ENCODE measurements around the gene COMMD7.

The COMMD7 gene

DNA sequence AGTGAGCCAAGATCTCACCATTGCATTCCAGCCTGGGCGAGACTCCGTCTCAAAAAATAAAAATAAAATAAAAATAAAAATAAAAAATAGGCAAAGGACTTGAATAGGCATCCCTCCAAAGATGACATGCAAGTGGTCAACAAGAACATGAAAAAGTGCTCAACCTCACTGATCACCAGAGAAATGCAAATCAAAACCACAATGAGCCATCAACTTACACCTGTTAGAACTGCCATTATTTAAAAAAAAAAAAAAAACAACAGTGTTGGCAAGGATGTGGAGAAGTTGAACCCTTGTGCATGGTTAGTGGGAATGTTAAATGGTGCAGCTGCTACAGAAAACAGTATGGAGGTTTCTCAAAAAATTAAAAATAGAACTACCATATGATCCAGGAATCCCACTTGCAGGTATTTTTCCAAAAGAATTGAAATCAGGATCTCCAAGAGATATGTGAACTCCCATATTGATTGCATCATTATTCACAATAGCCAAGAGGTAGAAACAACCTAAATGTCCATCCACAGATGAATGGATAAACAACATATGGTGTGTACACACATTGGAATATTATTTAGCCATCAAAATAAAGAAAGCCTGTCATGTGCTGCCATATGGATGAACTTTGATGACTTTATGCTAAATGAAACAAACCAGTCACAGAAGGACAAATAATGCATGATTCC is 72.4 kb downstream of the COMMD7 start:
- Histone ChIP-seq H3K79me1 (replicated peaks; ENCODE audit: low read length, poor library complexity, severe bottlenecking) (no peaks in the 10 kb centered on the region), H3K14ac (ENCODE audit: low read length in 2 of 2) (no peak overlapping the region), H3K27me3 (ENCODE audit: control insufficient read depth in 1 of 2, insufficient read depth in 1 of 2, low read length in 2 of 2) (peaks cover 7 to 8% of the 10 kb centered on the region in 2 experiments), H3K27ac (ENCODE audit: low read length, poor library complexity, severe bottlenecking) (no peak overlapping the region), H2AK5ac (ENCODE audit: low read length, severe bottlenecking) (no peak overlapping the region), H4K8ac (ENCODE audit: low read length) (no peak overlapping the region), H3K9me3 (ENCODE audit: control insufficient read depth, low read length) (no peaks in the 10 kb centered on the region), H3K36me3 (ENCODE audit: control insufficient read depth in 1 of 2, insufficient read depth in 2 of 2, low read depth in 1 of 2, low read length in 2 of 2) (no peaks in the 10 kb centered on the region), H3K4ac (ENCODE audit: low read depth in 1 of 2, low read length in 2 of 2) (no peak overlapping the region), H3K4me3 (ENCODE audit: insufficient read depth in 1 of 2, low read depth in 1 of 2, low read length in 2 of 2) (no peak overlapping the region), H3K18ac (ENCODE audit: low read depth in 1 of 2, low read length in 2 of 2) (no peak overlapping the region), H4K91ac (ENCODE audit: low read length) (no peak overlapping the region), H2AFZ (ENCODE audit: low read depth, low read length) (no peak overlapping the region), H3K4me2 (ENCODE audit: low read length, poor library complexity, severe bottlenecking) (no peak overlapping the region), H3K4me1 (ENCODE audit: control insufficient read depth, insufficient read depth, low read depth, low read length) (peaks cover 2% of the 10 kb centered on the region), H2BK12ac (ENCODE audit: low read length in 2 of 2) (no peak overlapping the region), H3K23ac (ENCODE audit: low read length in 2 of 2) (no peak overlapping the region), H2BK15ac (ENCODE audit: low read depth, poor library complexity, severe bottlenecking) (no peak overlapping the region), H2BK5ac (ENCODE audit: low read depth, low read length, poor library complexity, severe bottlenecking) (no peak overlapping the region), H2BK120ac (ENCODE audit: low read depth, low read length) (no peak overlapping the region), H3K9ac (ENCODE audit: low read length) (no peak overlapping the region)
- no peak for DNase-seq
- WGBS = no CpG with 5 or more reads among the region's 2 CpGs

DNA sequence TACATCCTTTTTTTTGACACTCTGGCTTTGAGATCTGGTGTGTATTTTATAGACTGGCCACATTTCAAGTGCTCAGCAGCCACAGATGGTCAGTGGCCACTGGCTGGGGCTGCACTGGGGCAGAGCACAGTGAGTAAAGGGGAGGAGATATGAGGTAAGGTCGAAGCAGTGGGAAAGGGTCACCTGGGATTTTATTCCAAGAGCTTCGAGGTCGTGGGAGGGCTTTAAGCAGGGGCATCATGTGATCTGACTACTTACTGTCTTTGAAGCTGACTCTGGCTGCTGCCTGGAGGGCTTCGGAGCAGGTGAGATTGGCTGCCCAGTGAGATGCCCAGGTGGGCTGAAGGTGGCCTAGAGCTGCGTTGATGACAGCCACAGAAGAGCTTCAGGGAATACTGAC is 76.2 kb downstream of the COMMD7 start:
- no peak overlapping the region for H3K18ac ChIP-seq (ENCODE audit: low read depth in 1 of 2, low read length in 2 of 2)
- WGBS = 66% methylated on average over 5 of the region's 5 CpGs
- H2BK15ac ChIP-seq (ENCODE audit: low read depth, poor library complexity, severe bottlenecking) = no peak overlapping the region
- H4K8ac ChIP-seq (ENCODE audit: low read length) = no peak overlapping the region
- DNase-seq = no peak
- H2AK5ac ChIP-seq (ENCODE audit: low read length, severe bottlenecking) = no peak overlapping the region
- no peak overlapping the region for H3K23ac ChIP-seq (ENCODE audit: low read length in 2 of 2)
- no peak overlapping the region for H3K9ac ChIP-seq (ENCODE audit: low read length)
- no peaks in the 10 kb centered on the region for H3K9me3 ChIP-seq (ENCODE audit: control insufficient read depth, low read length)
- H3K4me1 ChIP-seq (ENCODE audit: control insufficient read depth, insufficient read depth, low read depth, low read length) = peaks cover 8% of the 10 kb centered on the region
- peak overlapping the region; percentile 61 for H4K91ac ChIP-seq (ENCODE audit: low read length)
- no peak overlapping the region for H2BK12ac ChIP-seq (ENCODE audit: low read length in 2 of 2)
- peak overlapping the region in 1 of 2 experiments; percentile 35 for H3K4ac ChIP-seq (ENCODE audit: low read depth in 1 of 2, low read length in 2 of 2)
- no peak overlapping the region for H3K4me3 ChIP-seq (ENCODE audit: insufficient read depth in 1 of 2, low read depth in 1 of 2, low read length in 2 of 2)
- H3K14ac ChIP-seq (ENCODE audit: low read length in 2 of 2) = no peak overlapping the region
- no peaks in the 10 kb centered on the region for H3K36me3 ChIP-seq (ENCODE audit: control insufficient read depth in 1 of 2, insufficient read depth in 2 of 2, low read depth in 1 of 2, low read length in 2 of 2)
- H3K79me1 ChIP-seq (replicated peaks; ENCODE audit: low read length, poor library complexity, severe bottlenecking) = no peaks in the 10 kb centered on the region
- H3K27ac ChIP-seq (ENCODE audit: low read length, poor library complexity, severe bottlenecking) = no peak overlapping the region
- H2BK5ac ChIP-seq (ENCODE audit: low read depth, low read length, poor library complexity, severe bottlenecking) = no peak overlapping the region
- H2BK120ac ChIP-seq (ENCODE audit: low read depth, low read length) = no peak overlapping the region
- H3K27me3 ChIP-seq (ENCODE audit: control insufficient read depth in 1 of 2, insufficient read depth in 1 of 2, low read length in 2 of 2) = no peaks in the 10 kb centered on the region
- H3K4me2 ChIP-seq (ENCODE audit: low read length, poor library complexity, severe bottlenecking) = no peak overlapping the region
- H2AFZ ChIP-seq (ENCODE audit: low read depth, low read length) = no peak overlapping the region

DNA sequence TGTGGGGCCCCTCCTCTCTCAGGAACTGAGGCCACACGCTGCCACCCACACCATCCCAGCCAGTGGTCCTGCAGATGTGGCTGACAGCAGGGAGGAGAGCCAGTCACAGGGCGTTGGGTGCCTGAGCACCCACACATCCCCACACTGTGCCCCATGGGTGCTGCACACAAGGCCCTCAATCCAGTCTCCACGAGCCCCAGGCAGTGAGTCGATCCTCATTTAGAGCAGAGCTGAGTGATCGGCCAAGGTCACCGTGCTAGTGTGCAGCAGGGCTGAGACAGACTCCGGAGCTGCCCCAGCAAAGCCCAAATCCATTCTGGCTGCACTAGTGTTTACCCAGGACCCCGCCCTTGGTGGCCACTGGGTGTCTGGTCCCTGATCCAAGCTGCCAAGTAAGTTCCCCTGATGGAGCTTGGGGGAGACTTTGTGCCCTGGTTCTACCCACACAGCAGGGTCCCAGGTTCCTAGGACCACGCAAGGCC is 78.5 kb downstream of the COMMD7 start:
- no peaks in the 10 kb centered on the region for H3K27me3 ChIP-seq (ENCODE audit: control insufficient read depth in 1 of 2, insufficient read depth in 1 of 2, low read length in 2 of 2)
- no peak overlapping the region for H3K9ac ChIP-seq (ENCODE audit: low read length)
- H4K91ac ChIP-seq (ENCODE audit: low read length) = no peak overlapping the region
- no peak overlapping the region for H2AK5ac ChIP-seq (ENCODE audit: low read length, severe bottlenecking)
- peak overlapping the region in 1 of 2 experiments; percentile 29 for H2BK12ac ChIP-seq (ENCODE audit: low read length in 2 of 2)
- H3K4me3 ChIP-seq (ENCODE audit: insufficient read depth in 1 of 2, low read depth in 1 of 2, low read length in 2 of 2) = no peak overlapping the region
- H3K4me1 ChIP-seq (ENCODE audit: control insufficient read depth, insufficient read depth, low read depth, low read length) = peaks cover 8% of the 10 kb centered on the region
- no peak overlapping the region for H3K23ac ChIP-seq (ENCODE audit: low read length in 2 of 2)
- H3K27ac ChIP-seq (ENCODE audit: low read length, poor library complexity, severe bottlenecking) = no peak overlapping the region
- no peaks in the 10 kb centered on the region for H3K9me3 ChIP-seq (ENCODE audit: control insufficient read depth, low read length)
- peak overlapping the region; percentile 38 for H2BK120ac ChIP-seq (ENCODE audit: low read depth, low read length)
- H4K8ac ChIP-seq (ENCODE audit: low read length) = peak overlapping the region; percentile 57
- H3K4me2 ChIP-seq (ENCODE audit: low read length, poor library complexity, severe bottlenecking) = no peak overlapping the region
- peak overlapping the region in 1 of 2 experiments; percentile 64 for H3K4ac ChIP-seq (ENCODE audit: low read depth in 1 of 2, low read length in 2 of 2)
- no peaks in the 10 kb centered on the region for H3K79me1 ChIP-seq (replicated peaks; ENCODE audit: low read length, poor library complexity, severe bottlenecking)
- no peak for DNase-seq
- peak overlapping the region in 1 of 2 experiments; percentile 18 for H3K18ac ChIP-seq (ENCODE audit: low read depth in 1 of 2, low read length in 2 of 2)
- H3K14ac ChIP-seq (ENCODE audit: low read length in 2 of 2) = no peak overlapping the region
- no peak overlapping the region for H2BK5ac ChIP-seq (ENCODE audit: low read depth, low read length, poor library complexity, severe bottlenecking)
- H2BK15ac ChIP-seq (ENCODE audit: low read depth, poor library complexity, severe bottlenecking) = no peak overlapping the region
- 90% methylated on average over 9 of the region's 9 CpGs for WGBS
- peak overlapping the region; percentile 76 for H2AFZ ChIP-seq (ENCODE audit: low read depth, low read length)
- H3K36me3 ChIP-seq (ENCODE audit: control insufficient read depth in 1 of 2, insufficient read depth in 2 of 2, low read depth in 1 of 2, low read length in 2 of 2) = no peaks in the 10 kb centered on the region

DNA sequence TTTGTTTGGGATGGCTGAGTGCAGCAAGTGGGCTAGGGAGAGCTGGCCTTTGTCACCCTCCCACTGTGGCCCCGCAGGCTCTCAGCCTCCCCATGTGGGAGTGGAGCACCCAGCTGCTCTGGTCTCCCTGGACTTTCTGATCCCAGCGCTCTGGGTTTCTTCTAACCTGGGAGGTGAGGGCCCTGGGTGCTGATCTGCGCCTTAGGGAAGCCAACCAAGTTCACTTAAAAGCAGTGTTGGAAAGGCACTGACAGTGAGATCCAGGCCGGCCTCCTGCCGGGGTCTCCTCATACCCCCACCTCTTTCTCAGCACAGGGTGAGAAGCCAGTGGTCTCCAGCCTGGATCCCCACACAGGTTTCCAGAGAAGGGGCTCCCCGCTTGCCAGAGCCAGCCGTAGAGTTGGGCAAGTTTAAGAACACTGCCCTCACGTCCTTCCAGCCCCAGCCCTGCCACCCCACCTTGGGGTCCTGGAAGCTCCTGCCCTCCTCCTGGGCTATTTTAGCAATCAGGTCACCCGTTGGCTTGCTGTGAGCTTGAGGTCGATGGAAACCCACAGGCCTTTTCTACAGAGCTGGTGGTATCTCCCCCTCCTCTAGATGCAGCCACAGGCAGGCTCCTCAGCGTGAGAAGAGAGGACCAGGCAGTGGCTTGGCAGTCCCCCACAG is 79.1 kb downstream of the COMMD7 start:
- Histone ChIP-seq H3K4me1 (ENCODE audit: control insufficient read depth, insufficient read depth, low read depth, low read length) (peaks cover 8% of the 10 kb centered on the region), H3K23ac (ENCODE audit: low read length in 2 of 2) (no peak overlapping the region), H4K8ac (ENCODE audit: low read length) (peak overlapping the region; percentile 73), H2BK12ac (ENCODE audit: low read length in 2 of 2) (no peak overlapping the region), H3K9ac (ENCODE audit: low read length) (no peak overlapping the region), H3K14ac (ENCODE audit: low read length in 2 of 2) (no peak overlapping the region), H4K91ac (ENCODE audit: low read length) (no peak overlapping the region), H3K36me3 (ENCODE audit: control insufficient read depth in 1 of 2, insufficient read depth in 2 of 2, low read depth in 1 of 2, low read length in 2 of 2) (no peaks in the 10 kb centered on the region), H2BK120ac (ENCODE audit: low read depth, low read length) (peak overlapping the region; percentile 38), H3K27me3 (ENCODE audit: control insufficient read depth in 1 of 2, insufficient read depth in 1 of 2, low read length in 2 of 2) (no peaks in the 10 kb centered on the region), H3K79me1 (replicated peaks; ENCODE audit: low read length, poor library complexity, severe bottlenecking) (no peaks in the 10 kb centered on the region), H2BK5ac (ENCODE audit: low read depth, low read length, poor library complexity, severe bottlenecking) (no peak overlapping the region), H2BK15ac (ENCODE audit: low read depth, poor library complexity, severe bottlenecking) (peak overlapping the region; percentile 84), H3K4ac (ENCODE audit: low read depth in 1 of 2, low read length in 2 of 2) (peak overlapping the region in 1 of 2 experiments; percentile 64), H2AK5ac (ENCODE audit: low read length, severe bottlenecking) (no peak overlapping the region), H3K9me3 (ENCODE audit: control insufficient read depth, low read length) (no peaks in the 10 kb centered on the region), H3K4me3 (ENCODE audit: insufficient read depth in 1 of 2, low read depth in 1 of 2, low read length in 2 of 2) (no peak overlapping the region), H3K27ac (ENCODE audit: low read length, poor library complexity, severe bottlenecking) (no peak overlapping the region), H3K4me2 (ENCODE audit: low read length, poor library complexity, severe bottlenecking) (no peak overlapping the region), H2AFZ (ENCODE audit: low read depth, low read length) (no peak overlapping the region), H3K18ac (ENCODE audit: low read depth in 1 of 2, low read length in 2 of 2) (no peak overlapping the region)
- 94% methylated on average over 11 of the region's 11 CpGs for WGBS
- no peak for DNase-seq
